GM19397 (cell line): ENCODE results near the gene USB1.
"Not testable (repeated sequence)": the region's sequence is repeated elsewhere in the genome, so short reads cannot be mapped to it uniquely, and the experiment has no call there.

Source experiments
- ATAC-seq: cut with Tn5 transposase; IDR thresholded peaks from one replicate; pipeline ENCODE4 v1.9.1; 2021; ENCODE audit warnings: mild to moderate bottlenecking, moderate library complexity; ENCODE audit not compliant: unreplicated experiment

USB1 gene

GRCh38 chr16:57993897-57994296 is 7.3 kb upstream of the USB1 start:
- no peak for ATAC-seq

GRCh38 chr16:57994361-57994760 is 6.8 kb upstream of the USB1 start:
- ATAC-seq: no peak

- ATAC-seq: no peak
These were observed 6.4 kb upstream of the USB1 start for GRCh38 chr16:57994778-57995177.

GRCh38 chr16:57995721-57996405 is 5.3 kb upstream of the USB1 start:
- no peak for ATAC-seq

DNA sequence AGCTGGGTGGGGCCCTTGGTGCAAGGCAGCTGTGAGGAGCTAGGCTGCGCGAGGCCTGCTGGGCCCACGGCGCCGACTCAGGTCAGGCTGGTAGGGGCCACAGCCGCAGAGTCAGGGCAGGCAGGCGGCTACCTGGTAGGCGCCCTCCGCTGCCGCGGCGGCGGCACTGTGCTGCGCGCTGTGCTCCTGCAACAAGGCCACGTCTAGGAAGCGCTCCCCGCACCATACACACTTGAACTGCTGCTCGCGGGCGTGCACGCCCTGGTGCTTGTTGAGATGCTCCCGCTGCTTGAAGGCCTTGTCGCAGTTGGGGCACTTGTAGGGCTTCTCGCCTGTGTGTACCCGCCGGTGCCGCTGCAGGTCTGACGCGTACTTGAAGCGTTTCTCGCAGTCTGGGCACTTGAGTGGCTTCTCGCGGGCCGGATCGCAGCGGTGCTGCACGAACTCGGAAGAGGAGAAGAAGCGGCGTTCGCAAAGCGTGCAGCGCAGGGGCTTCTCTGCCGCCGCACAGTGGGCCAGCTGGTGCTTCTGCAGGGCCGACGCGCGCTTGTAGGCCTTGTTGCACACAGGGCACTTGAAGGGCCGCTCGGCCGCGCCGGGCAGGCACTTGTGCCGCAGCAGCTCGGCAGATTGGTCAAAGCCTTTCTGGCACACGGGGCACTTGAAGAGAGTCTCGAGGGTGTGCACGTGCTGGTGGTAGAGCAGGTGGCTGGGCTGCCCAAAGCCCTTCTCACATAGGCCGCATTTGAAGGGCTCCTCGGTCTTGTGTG is 4.6 kb upstream of the USB1 start:
- ATAC-seq: no peak

GRCh38 chr16:57997176-57997527 is 4.1 kb upstream of the USB1 start:
- no peak for ATAC-seq

- ATAC-seq: no peak
These were observed 3.5 kb upstream of the USB1 start for GRCh38 chr16:57997528-57998265.

DNA sequence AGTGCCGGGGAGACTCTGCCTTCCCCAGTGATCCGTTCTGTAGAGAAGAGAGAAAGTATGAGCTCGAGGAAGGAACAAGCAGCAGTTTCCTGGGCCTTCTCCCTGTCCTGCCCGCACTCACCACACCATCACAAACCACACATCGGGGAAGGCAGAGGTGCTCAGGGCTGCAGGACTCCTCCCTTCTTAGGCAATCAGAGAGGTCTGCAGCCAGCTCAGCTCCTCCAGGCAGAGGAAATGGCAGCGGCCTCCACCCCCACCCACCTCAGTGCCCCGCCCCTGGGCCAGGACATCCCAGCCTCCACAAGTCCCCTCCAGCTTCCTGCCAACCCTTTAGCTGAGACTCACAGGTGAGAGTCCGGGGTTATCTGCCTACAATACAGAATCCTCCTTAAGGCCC is 2.7 kb upstream of the USB1 start:
- no peak for ATAC-seq

DNA sequence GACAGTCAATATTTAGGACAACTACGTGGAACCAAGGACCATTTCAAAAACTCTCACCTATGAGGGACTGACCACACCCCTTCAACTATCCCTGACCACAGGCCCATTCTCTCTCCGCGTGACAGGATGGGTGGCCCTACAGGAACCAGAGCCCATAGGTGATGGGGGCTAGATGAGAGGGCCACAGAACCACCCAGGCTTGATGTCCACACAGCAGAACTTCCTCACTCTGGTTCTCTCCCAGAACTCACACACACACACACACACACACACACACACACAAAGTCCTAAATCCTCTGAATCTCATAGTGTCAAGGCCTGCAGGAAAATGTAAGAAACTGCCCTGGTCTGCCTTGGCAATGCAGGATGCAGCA is 2.2 kb upstream of the USB1 start:
- ATAC-seq: no peak

DNA sequence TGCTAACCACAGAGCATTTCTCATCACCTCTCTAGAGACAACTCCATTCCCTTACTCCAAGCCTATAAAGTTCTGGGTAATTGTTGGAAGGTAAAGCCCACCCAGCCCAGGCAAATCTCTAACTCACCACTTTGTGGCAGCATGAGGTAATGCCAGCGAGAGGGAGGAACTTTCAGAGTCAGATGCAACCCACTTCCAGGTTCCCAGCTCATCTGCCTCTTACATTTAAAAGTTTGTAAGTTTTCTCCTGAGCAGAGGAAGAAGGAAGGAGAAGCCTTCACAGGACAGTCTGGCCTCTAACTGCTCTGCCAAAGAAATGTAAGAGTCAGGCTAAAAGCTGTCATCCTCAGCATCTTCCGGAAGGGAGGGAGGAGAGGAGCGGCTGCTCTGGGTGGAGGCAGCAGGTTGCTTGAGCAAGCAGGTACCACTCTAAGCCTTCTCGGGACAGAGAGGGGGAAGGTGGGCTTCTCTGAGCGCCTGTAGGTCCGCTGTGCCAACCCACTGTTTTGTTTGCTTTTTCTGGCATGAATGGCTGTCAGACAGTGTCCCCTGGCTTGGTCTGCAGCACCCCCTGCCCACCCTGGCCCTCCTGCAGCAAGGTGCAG is 1.7 kb upstream of the USB1 start:
- no peak for ATAC-seq

- peak; percentile 25 for ATAC-seq
These were observed 1.1 kb upstream of the USB1 start, which contains the start of gene ZNF319 for GRCh38 chr16:57999971-58000705. ZNF319 (minus strand) TSS chr16:58000672; CDS start chr16:57998265, 2,407 bp downstream.

GRCh38 chr16:58001781-58002415 is 691 bp downstream of the USB1 start:
- ATAC-seq: no peak

GRCh38 chr16:58002416-58002800 is 1.2 kb downstream of the USB1 start:
- no peak for ATAC-seq

DNA sequence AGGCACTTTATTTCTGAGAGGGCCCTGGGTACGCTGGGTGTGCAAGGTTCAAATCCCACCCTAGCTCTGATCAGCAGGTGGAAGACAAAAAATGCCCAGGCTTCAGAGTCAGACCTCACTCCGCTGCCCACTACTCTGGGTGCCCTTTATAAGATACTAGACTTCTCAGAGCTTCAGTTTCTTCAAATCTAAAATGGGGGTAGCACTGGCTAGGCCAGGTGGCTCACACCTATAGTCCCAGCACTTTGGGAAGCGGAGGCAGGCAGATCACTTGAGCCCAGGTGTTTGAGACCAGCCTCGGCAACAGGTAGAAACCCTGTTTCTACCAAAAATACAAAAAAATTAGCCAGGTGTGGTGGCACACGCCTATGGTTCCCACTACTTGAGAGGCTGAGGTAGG is 1.7 kb downstream of the USB1 start:
- ATAC-seq: no peak

DNA sequence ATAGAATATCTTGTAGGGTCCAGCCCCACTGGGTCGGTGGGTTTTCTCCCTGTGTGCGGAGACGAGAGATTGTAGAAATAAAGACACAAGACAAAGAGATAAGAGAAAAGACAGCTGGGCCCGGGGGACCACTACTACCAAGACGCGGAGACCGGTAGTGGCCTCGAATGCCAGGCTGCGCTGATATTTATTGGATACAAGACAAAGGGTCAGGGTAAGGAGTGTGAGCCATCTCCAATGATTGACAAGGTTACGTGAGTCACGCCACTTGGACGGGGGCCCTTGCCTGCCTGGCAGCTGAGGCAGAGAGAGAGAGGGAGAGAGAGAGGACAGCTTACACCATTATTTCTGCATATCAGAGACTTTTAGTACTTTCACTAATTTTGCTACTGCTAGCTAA is 3.5 kb downstream of the USB1 start:
- ATAC-seq: not testable (repeated sequence)

- no peak for ATAC-seq
These were observed 8.7 kb downstream of the USB1 start for GRCh38 chr16:58009856-58010416.

DNA sequence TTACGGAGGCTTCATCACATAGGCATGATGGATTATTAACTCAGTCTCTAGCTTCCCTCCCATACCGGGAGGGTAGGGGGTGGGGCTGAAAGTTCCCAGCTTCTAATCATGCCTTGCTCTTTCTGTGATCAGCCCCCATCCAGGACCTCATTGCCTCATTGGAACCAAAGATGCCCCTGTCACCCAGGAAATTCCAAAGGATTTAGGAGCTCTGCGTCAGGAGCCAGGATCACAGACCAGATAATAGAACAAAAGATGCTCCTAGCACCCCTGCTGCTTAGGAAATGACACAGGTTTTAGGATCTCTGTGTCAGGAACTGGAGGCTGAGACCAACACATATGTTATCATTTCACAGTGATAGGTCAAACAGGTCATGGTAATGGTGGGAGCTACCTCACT is 9.7 kb downstream of the USB1 start:
- no peak for ATAC-seq

DNA sequence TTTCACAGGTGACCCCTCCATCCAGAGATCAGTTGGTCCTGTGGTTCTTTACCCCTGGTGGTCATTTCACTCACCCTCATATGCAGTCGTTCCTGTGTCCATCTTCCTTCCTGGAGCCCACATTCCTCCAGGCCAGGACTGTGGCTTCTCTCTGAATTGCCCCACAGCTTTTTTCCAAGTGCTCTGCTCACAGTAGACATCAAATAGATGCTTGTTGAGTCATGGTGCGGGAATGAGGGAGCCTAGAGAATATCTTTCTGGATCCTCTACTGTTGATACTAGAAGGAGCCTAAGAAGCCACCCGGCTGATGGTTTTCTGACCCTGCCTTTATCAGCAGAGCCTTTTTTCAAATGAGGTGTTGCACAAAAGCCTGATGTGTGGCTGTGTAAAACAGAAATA is 10.4 kb downstream of the USB1 start:
- no peak for ATAC-seq

DNA sequence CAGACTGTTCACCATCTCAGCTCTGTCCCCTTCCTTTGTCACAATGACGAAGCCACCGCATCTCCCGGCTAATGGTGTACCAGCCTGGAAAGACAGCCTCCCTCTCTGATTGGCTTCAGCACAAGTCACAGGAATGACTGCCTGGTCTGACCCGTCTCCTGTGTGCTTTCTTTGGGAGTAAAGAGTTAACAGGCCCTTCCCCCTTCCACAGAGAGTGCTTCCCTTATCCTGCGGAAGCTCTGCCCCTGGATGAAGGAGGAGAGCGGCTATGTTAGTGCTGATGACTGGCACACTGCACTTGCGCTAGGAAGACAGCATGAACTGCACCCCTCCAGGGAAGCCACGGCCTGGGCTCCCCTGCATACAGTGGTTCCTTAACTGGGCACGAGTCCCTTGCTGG is 11.3 kb downstream of the USB1 start:
- no peak for ATAC-seq
